Transverse colon (tissue), 3 donors: Measurements from ENCODE around the gene NIT2.

ENCODE experiments used
- POLR2A ChIP-seq: fragments of 450-650 bp; IDR thresholded peaks from one replicate; pipeline ENCODE4 v1.6.1; 2016; ENCODE audit warnings: antibody characterized with exemption, mild to moderate bottlenecking, moderate library complexity
- TF ChIP-seq, protein P1 (sequence below), 5 experiments: fragments of 200-600 bp in 3 of 5; fragments of 450-650 bp in 2 of 5; sonication (generic) in 3 of 5; IDR thresholded peaks; 1 replicate in 2 of 5; 2 replicates in 3 of 5; pipeline ENCODE4 v1.5.1; 2016 to 2017; ENCODE audit warnings: antibody characterized with exemption in 5 of 5, inconsistent platforms in 3 of 5, mild to moderate bottlenecking in 2 of 5, moderate library complexity in 1 of 5

DNA sequence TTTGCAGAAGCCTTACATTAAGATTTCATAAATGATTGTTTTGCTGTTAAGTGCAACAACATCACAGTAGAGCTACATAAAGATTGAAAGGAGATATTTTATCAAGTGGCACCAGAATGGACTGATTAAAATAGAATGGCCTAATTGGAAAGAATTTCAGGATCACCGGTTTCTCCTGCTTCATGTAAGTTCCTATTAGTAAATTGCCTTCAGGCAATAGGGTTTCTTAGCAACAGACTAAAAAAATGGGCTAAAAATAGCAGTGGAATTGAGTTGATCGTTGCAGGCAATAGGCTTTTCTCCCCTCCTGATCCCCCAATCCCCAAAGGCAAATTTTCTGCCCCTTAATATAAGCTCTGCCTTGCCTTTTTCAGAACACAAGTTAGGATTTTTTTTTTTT, 67.7 kb downstream of the NIT2 start:
- TF ChIP-seq, protein P1, sequence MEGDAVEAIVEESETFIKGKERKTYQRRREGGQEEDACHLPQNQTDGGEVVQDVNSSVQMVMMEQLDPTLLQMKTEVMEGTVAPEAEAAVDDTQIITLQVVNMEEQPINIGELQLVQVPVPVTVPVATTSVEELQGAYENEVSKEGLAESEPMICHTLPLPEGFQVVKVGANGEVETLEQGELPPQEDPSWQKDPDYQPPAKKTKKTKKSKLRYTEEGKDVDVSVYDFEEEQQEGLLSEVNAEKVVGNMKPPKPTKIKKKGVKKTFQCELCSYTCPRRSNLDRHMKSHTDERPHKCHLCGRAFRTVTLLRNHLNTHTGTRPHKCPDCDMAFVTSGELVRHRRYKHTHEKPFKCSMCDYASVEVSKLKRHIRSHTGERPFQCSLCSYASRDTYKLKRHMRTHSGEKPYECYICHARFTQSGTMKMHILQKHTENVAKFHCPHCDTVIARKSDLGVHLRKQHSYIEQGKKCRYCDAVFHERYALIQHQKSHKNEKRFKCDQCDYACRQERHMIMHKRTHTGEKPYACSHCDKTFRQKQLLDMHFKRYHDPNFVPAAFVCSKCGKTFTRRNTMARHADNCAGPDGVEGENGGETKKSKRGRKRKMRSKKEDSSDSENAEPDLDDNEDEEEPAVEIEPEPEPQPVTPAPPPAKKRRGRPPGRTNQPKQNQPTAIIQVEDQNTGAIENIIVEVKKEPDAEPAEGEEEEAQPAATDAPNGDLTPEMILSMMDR (IDR thresholded peaks at IDR 0.05), result no peak
- TF ChIP-seq POLR2A, result no peak
